Measurements from ENCODE around the gene SYNDIG1.

GRCh38 chr20:24506146-24506545 lies 36.7 kb downstream of the SYNDIG1 start:
- no peak for TF ChIP-seq CTCF (IDR thresholded peaks at IDR 0.05)
- no peak for TF ChIP-seq EP300 (IDR thresholded peaks at IDR 0.05)

Data from tibial nerve (tissue), 4 donors.